HCT116 (cell line): ENCODE measurements around the gene EEIG1. TPM values are rescaled to one million over a fixed set of nuclear protein-coding genes. Genes with fewer than 3 reads are reported as not detected.
A peak's percentile ranks its signal among the peaks of the same experiment; 100 is the strongest.

Source experiments
- ATAC-seq: fragments of 200-7000 bp; cut with Tn5 transposase; 2 replicates; pipeline ENCODE4 v1.9.1; 2020; ENCODE audit warnings: mild to moderate bottlenecking, moderate library complexity
- BruUV-seq: library from RNA; stranded (reverse); fragments of 400-500 nt; replicated peaks from 2 replicates; lab custom pipeline; 2021; lab: Mats Ljungman, UMichigan
- CTCF ChIA-PET: fragments of 300-600 bp; sonication (Branson Sonifier 250); formaldehyde crosslinking; loops from one replicate; lab custom pipeline; 2021; ENCODE audit warnings: antibody characterized with exemption; lab: Charles Lee
- POLR2A ChIA-PET: fragments of 300-600, 350-600 bp; sonication (Branson Sonifier 250); formaldehyde crosslinking; loops from one replicate; lab custom pipeline; 2021; ENCODE audit warnings: antibody characterized with exemption; lab: Charles Lee
- RAD21 ChIA-PET, 2 experiments: fragments of 300-600 bp; sonication (Branson Sonifier 250); formaldehyde crosslinking; loops; one replicate each; lab custom pipeline; 2023; ENCODE audit warnings: low total read pairs in 2 of 2; ENCODE audit not compliant: uncharacterized antibody in 2 of 2, unreplicated experiment in 2 of 2, low non-redundant PET in 1 of 2; lab: Charles Lee
- DNase-seq: peaks from one replicate; pipeline ENCODE4 v3.0.0-alpha.2; 2010; ENCODE audit warnings: low read depth, low spot score
- H2AFZ ChIP-seq: fragments of 200-600 bp; shearing (Covaris generic), sonication (generic); 2 replicates; pipeline ENCODE4 v1.6.1; 2017; ENCODE audit warnings: low read depth, mixed run types, mixed read lengths, antibody characterized with exemption, low read length; ENCODE audit not compliant: poor library complexity, severe bottlenecking
- H3K27ac ChIP-seq: 2 replicates; pipeline ENCODE4 v1.5.1; 2012; ENCODE audit warnings: low read depth, low read length
- H3K27me3 ChIP-seq: fragments of 200-600 bp; sonication (generic); 2 replicates; pipeline ENCODE4 v1.6.1; 2016; ENCODE audit warnings: mixed run types, low read length, mixed read lengths; ENCODE audit not compliant: insufficient read depth
- H3K36me3 ChIP-seq, 2 experiments: fragments of 200-500 bp in 1 of 2; fragments of 200-600 bp in 1 of 2; sonication (Bioruptor generic) in 1 of 2; sonication (generic) in 1 of 2; 2 replicates each; pipeline versions ENCODE4 v1.5.1 to v1.6.1; 2014 to 2016; ENCODE audit warnings: low read length in 2 of 2, inconsistent platforms in 1 of 2, mixed read lengths in 1 of 2, mixed run types in 1 of 2; ENCODE audit not compliant: insufficient read depth in 2 of 2, control insufficient read depth in 1 of 2
- H3K4me1 ChIP-seq, 2 experiments: fragments of 200-600 bp in 1 of 2; sonication (generic) in 1 of 2; 2 replicates each; pipeline versions ENCODE4 v1.5.1 to v1.6.1; 2012 to 2017; ENCODE audit warnings: low read length in 2 of 2, inconsistent platforms in 1 of 2, mild to moderate bottlenecking in 1 of 2, mixed read lengths in 1 of 2, mixed run types in 1 of 2, moderate library complexity in 1 of 2; ENCODE audit not compliant: insufficient read depth in 2 of 2, control insufficient read depth in 1 of 2
- H3K4me2 ChIP-seq: fragments of 200-600 bp; sonication (generic); 2 replicates; pipeline ENCODE4 v1.6.1; 2017; ENCODE audit warnings: mixed run types, low read length, mixed read lengths
- H3K4me3 ChIP-seq, 2 experiments: fragments of 200-600 bp in 1 of 2; sonication (generic) in 1 of 2; replicated peaks in 1 of 2; 2 replicates each; pipeline ENCODE4 v1.5.1; 2011 to 2016; ENCODE audit warnings: low read length in 2 of 2, control low read depth in 1 of 2, low read depth in 1 of 2, mild to moderate bottlenecking in 1 of 2, mixed read lengths in 1 of 2, mixed run types in 1 of 2
- H3K79me2 ChIP-seq: fragments of 200-600 bp; sonication (generic); 2 replicates; pipeline ENCODE4 v1.6.1; 2017; ENCODE audit warnings: mild to moderate bottlenecking, mixed run types, low read length, moderate library complexity, mixed read lengths; ENCODE audit not compliant: insufficient read depth
- H3K9ac ChIP-seq: fragments of 200-600 bp; sonication (generic); 2 replicates; pipeline ENCODE4 v1.6.1; 2016; ENCODE audit warnings: low read length, mixed read lengths
- H3K9me2 ChIP-seq: fragments of 200-600 bp; sonication (generic), shearing (Covaris generic); 2 replicates; pipeline ENCODE4 v1.6.1; 2017; ENCODE audit warnings: mixed run types, mild to moderate bottlenecking, moderate library complexity; ENCODE audit not compliant: insufficient read depth
- H3K9me3 ChIP-seq, 2 experiments: fragments of 200-500 bp in 1 of 2; fragments of 200-600 bp in 1 of 2; sonication (Bioruptor generic) in 1 of 2; sonication (generic) in 1 of 2; 2 replicates each; pipeline ENCODE4 v1.6.1; 2014 to 2017; ENCODE audit warnings: low read length in 2 of 2, mixed read lengths in 2 of 2, inconsistent platforms in 1 of 2, low read depth in 1 of 2, mild to moderate bottlenecking in 1 of 2, mixed run types in 1 of 2, moderate library complexity in 1 of 2; ENCODE audit not compliant: control insufficient read depth in 1 of 2, insufficient read depth in 1 of 2
- H4K20me1 ChIP-seq: fragments of 200-600 bp; sonication (generic), shearing (Covaris generic); 2 replicates; pipeline ENCODE4 v1.6.1; 2017; ENCODE audit warnings: mixed run types, mild to moderate bottlenecking, moderate library complexity; ENCODE audit not compliant: insufficient read depth
- CEBPB ChIP-seq: IDR thresholded peaks from 2 replicates; pipeline ENCODE4 v1.6.1; 2012; ENCODE audit warnings: low read depth
- FOSL1 ChIP-seq: IDR thresholded peaks from 2 replicates; pipeline ENCODE4 v1.6.1; 2012; ENCODE audit warnings: low read depth
- SIN3A ChIP-seq: IDR thresholded peaks from 2 replicates; pipeline ENCODE4 v1.6.1; 2012; ENCODE audit warnings: low read depth
- SRF ChIP-seq: IDR thresholded peaks from 2 replicates; pipeline ENCODE4 v1.6.1; 2012; ENCODE audit warnings: low read depth
- TCF7L2 ChIP-seq: IDR thresholded peaks from 2 replicates; pipeline ENCODE4 v1.7.0; 2011; ENCODE audit warnings: borderline replicate concordance, inconsistent platforms; ENCODE audit not compliant: insufficient read depth, insufficient read length; ENCODE audit errors: extremely low read depth
- YY1 ChIP-seq: IDR thresholded peaks from 2 replicates; pipeline ENCODE4 v1.6.1; 2011; ENCODE audit warnings: low read length, low read depth, moderate library complexity, mild to moderate bottlenecking; ENCODE audit not compliant: insufficient replicate concordance; ENCODE audit errors: extremely low read depth
- intact Hi-C: fragments of 100-400 bp; cut with micrococcal nuclease; formaldehyde crosslinking; loops from 2 replicates; pipeline ENCODE4 v1.10.0; 2022
- total RNA-seq: library from RNA; stranded (reverse); gene quantifications from one replicate; pipeline ENCODE4 v1.2.1, GENCODE V29; 2021; ENCODE audit not compliant: unreplicated experiment
- TF ChIP-seq, protein P1 (sequence below): IDR thresholded peaks from 2 replicates; pipeline ENCODE4 v1.6.1; 2011; ENCODE audit warnings: mild to moderate bottlenecking, low read length, moderate library complexity; ENCODE audit not compliant: insufficient replicate concordance; ENCODE audit errors: extremely low read depth

Gene EEIG1
- total RNA-seq, 1 experiment from 2014 or later = 44.2 TPM

DNA sequence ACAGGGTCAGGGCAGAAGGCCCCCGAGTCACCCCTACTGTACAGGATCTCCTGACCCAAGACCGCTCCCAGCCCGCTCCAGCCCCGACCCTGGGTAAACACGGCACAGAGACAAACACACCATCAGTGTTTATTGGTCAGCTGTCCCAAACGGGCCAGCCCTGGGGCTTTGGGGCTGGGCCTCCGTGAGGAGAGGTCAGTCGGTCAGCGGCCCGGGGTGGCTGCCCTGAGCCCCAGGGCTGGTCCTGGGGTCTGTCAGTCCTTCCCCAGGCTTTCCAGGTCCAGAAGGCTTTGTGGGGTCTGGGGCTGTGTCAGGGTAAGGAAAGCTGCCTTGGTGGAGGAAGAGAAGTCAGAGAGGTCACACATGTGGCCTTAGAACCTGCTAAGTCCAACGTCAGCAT lies 45.8 kb downstream of the EEIG1 start:
- no peaks in the 10 kb centered on the region for H4K20me1 ChIP-seq
- no peak for TF ChIP-seq SRF
- no peak for TF ChIP-seq TCF7L2
- TF ChIP-seq YY1 = no peak
- no peak for TF ChIP-seq CEBPB
- TF ChIP-seq, protein P1, sequence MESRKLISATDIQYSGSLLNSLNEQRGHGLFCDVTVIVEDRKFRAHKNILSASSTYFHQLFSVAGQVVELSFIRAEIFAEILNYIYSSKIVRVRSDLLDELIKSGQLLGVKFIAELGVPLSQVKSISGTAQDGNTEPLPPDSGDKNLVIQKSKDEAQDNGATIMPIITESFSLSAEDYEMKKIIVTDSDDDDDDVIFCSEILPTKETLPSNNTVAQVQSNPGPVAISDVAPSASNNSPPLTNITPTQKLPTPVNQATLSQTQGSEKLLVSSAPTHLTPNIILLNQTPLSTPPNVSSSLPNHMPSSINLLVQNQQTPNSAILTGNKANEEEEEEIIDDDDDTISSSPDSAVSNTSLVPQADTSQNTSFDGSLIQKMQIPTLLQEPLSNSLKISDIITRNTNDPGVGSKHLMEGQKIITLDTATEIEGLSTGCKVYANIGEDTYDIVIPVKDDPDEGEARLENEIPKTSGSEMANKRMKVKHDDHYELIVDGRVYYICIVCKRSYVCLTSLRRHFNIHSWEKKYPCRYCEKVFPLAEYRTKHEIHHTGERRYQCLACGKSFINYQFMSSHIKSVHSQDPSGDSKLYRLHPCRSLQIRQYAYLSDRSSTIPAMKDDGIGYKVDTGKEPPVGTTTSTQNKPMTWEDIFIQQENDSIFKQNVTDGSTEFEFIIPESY = no peak
- no peak for TF ChIP-seq SIN3A
- TF ChIP-seq FOSL1 = no peak
- H3K4me2 ChIP-seq = peak overlapping the region; percentile 91; the same call in 1 of the 2 replicates
- H3K36me3 ChIP-seq = no peaks in the 10 kb centered on the region; a peak in 2 of 4 replicates
- no peak for DNase-seq
- H3K79me2 ChIP-seq = peaks cover 37% of the 10 kb centered on the region
- H3K4me1 ChIP-seq = peaks cover 39 to 67% of the 10 kb centered on the region in 2 experiments
- H3K4me3 ChIP-seq = no peak overlapping the region
- H3K9me2 ChIP-seq = no peaks in the 10 kb centered on the region
- no peak for ATAC-seq
- no peak overlapping the region for H3K9ac ChIP-seq
- peak overlapping the region; percentile 44; the same call in 1 of the 2 replicates for H3K27ac ChIP-seq
- H2AFZ ChIP-seq = no peak overlapping the region
- intact Hi-C loops = no loop called here
- no peaks in the 10 kb centered on the region for H3K9me3 ChIP-seq
- H3K27me3 ChIP-seq = no peaks in the 10 kb centered on the region
- POLR2A ChIA-PET = interaction anchor here (0.6 kb wide), 1 partner anchor 42 kb away, joined by 3 read pairs; no protein-coding TSS in a partner anchor
- RAD21 ChIA-PET = no interaction called here
- BruUV-seq = no TSS peak
- CTCF ChIA-PET = interaction anchor here (1.3 to 2.4 kb wide), 2 partner anchors 9 to 183 kb away, joined by 4 to 7 read pairs; no protein-coding TSS in a partner anchor
